ENCODE measurements around the gene HTR7.

DNA sequence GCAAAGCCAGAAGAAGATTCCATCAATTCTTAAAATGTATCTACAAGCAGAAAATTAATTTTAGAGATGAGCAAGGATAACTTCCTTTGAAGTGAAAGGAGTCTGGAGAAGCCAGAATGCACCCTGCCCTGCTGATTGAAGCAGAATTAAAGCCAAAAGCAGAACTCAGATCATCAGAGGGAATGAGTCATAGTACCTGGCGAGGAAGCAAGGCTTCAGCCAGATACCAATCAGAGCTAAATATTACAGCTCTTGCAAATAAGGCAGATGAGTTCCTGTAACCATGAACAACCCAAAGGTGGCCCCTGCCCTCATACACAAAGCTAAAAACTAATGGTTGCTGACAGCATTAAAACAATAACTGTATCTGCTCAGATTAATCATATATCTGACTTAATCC, 10.4 kb downstream of the HTR7 start:
- TF ChIP-seq, protein P1, sequence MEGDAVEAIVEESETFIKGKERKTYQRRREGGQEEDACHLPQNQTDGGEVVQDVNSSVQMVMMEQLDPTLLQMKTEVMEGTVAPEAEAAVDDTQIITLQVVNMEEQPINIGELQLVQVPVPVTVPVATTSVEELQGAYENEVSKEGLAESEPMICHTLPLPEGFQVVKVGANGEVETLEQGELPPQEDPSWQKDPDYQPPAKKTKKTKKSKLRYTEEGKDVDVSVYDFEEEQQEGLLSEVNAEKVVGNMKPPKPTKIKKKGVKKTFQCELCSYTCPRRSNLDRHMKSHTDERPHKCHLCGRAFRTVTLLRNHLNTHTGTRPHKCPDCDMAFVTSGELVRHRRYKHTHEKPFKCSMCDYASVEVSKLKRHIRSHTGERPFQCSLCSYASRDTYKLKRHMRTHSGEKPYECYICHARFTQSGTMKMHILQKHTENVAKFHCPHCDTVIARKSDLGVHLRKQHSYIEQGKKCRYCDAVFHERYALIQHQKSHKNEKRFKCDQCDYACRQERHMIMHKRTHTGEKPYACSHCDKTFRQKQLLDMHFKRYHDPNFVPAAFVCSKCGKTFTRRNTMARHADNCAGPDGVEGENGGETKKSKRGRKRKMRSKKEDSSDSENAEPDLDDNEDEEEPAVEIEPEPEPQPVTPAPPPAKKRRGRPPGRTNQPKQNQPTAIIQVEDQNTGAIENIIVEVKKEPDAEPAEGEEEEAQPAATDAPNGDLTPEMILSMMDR (optimal IDR thresholded peaks at IDR 0.05 in 1 of 3, IDR thresholded peaks at IDR 0.05 in 1 of 3, conservative IDR thresholded peaks at IDR 0.05 in 1 of 3; ENCODE audit: extremely low read depth in 1 of 3, insufficient read depth in 2 of 3, low read length in 3 of 3) = no peak
- TF ChIP-seq EZH2 (IDR thresholded peaks at IDR 0.05; ENCODE audit: low read length) = no peak
